NCI-H1105 treated with DMSO at 0.1 percent for 48 hours (cell line): ENCODE results near the gene FNBP1.

ENCODE experiments used
- DNase-seq: peaks from one replicate; lab custom pipeline; 2025; lab: John Stamatoyannopoulos, UW

FNBP1 gene

GRCh38 chr9:129875181-129875611 lies 167.8 kb downstream of the FNBP1 start:
- DNase-seq, result no peak

GRCh38 chr9:129874261-129875101 lies 168.5 kb downstream of the FNBP1 start:
- no peak for DNase-seq

- DNase-seq, result no peak
Observed at GRCh38 chr9:129873563-129874190, 169.3 kb downstream of the FNBP1 start.

GRCh38 chr9:129871046-129871445 lies 171.9 kb downstream of the FNBP1 start:
- no peak for DNase-seq

GRCh38 chr9:129869585-129870501 lies 173.1 kb downstream of the FNBP1 start:
- DNase-seq, result no peak

- no peak for DNase-seq
Observed at GRCh38 chr9:129868872-129869486, 174.0 kb downstream of the FNBP1 start.

GRCh38 chr9:129868023-129868871 lies 174.7 kb downstream of the FNBP1 start:
- no peak for DNase-seq

GRCh38 chr9:129867136-129868022 lies 175.6 kb downstream of the FNBP1 start:
- no peak for DNase-seq

- no peak for DNase-seq
Observed at GRCh38 chr9:129866394-129867135, 176.4 kb downstream of the FNBP1 start.

- no peak for DNase-seq
Observed at GRCh38 chr9:129865668-129866320, 177.2 kb downstream of the FNBP1 start.

- DNase-seq, result no peak
Observed at GRCh38 chr9:129864991-129865647, 177.9 kb downstream of the FNBP1 start.

GRCh38 chr9:129863059-129863690 lies 179.8 kb downstream of the FNBP1 start:
- no peak for DNase-seq

GRCh38 chr9:129861447-129861827 lies 181.6 kb downstream of the FNBP1 start:
- no peak for DNase-seq

GRCh38 chr9:129860653-129861446 lies 182.1 kb downstream of the FNBP1 start:
- no peak for DNase-seq

GRCh38 chr9:129858167-129858962 lies 184.6 kb downstream of the FNBP1 start:
- DNase-seq, result no peak

- DNase-seq, result no peak
Observed at GRCh38 chr9:129857207-129857606, 185.8 kb downstream of the FNBP1 start.
